HG03354 (cell line): ENCODE measurements around the gene ATP2A2.
"Not testable (repeated sequence)": the region's sequence is repeated elsewhere in the genome, so short reads cannot be mapped to it uniquely, and the experiment has no call there.

ENCODE experiments used
- ATAC-seq: cut with Tn5 transposase; IDR thresholded peaks from one replicate; pipeline ENCODE4 v1.9.1; 2021; ENCODE audit warnings: mild to moderate bottlenecking; ENCODE audit not compliant: unreplicated experiment, poor library complexity, severe bottlenecking

Gene ATP2A2

GRCh38 chr12:110280779-110281548, at the start of gene ATP2A2:
Gene ATP2A2, plus strand, starts transcription at chr12:110281247. Its CDS starts 543 bp downstream, at chr12:110281790.
- ATAC-seq: peak; percentile 77

GRCh38 chr12:110233212-110233903, 47.7 kb upstream of the ATP2A2 start:
- no peak for ATAC-seq

GRCh38 chr12:110234331-110234751, 46.7 kb upstream of the ATP2A2 start:
- no peak for ATAC-seq

- no peak for ATAC-seq
These were observed 46.3 kb upstream of the ATP2A2 start for GRCh38 chr12:110234755-110235154.

- no peak for ATAC-seq
These were observed 45.7 kb upstream of the ATP2A2 start for GRCh38 chr12:110235383-110235782.

- no peak for ATAC-seq
These were observed 37.8 kb upstream of the ATP2A2 start for GRCh38 chr12:110243227-110243626.

GRCh38 chr12:110244372-110244771, 36.7 kb upstream of the ATP2A2 start:
- no peak for ATAC-seq

GRCh38 chr12:110244829-110245228, 36.2 kb upstream of the ATP2A2 start:
- no peak for ATAC-seq

GRCh38 chr12:110245369-110245772, 35.7 kb upstream of the ATP2A2 start:
- ATAC-seq: no peak

- ATAC-seq: no peak
These were observed 34.3 kb upstream of the ATP2A2 start for GRCh38 chr12:110246636-110247339.

- no peak for ATAC-seq
These were observed 33.5 kb upstream of the ATP2A2 start for GRCh38 chr12:110247340-110248095.

- ATAC-seq: no peak
These were observed 33.0 kb upstream of the ATP2A2 start for GRCh38 chr12:110248096-110248447.

GRCh38 chr12:110249105-110249504, 31.9 kb upstream of the ATP2A2 start:
- no peak for ATAC-seq

GRCh38 chr12:110249716-110250225, 31.3 kb upstream of the ATP2A2 start:
- ATAC-seq: no peak

- ATAC-seq: no peak
These were observed 29.7 kb upstream of the ATP2A2 start for GRCh38 chr12:110251381-110251780.

GRCh38 chr12:110252716-110253115, 28.3 kb upstream of the ATP2A2 start:
- no peak for ATAC-seq

GRCh38 chr12:110253176-110253575, 27.9 kb upstream of the ATP2A2 start:
- no peak for ATAC-seq

GRCh38 chr12:110254971-110255540, 26.0 kb upstream of the ATP2A2 start:
- ATAC-seq: no peak

- ATAC-seq: not testable (repeated sequence)
These were observed 25.1 kb upstream of the ATP2A2 start for GRCh38 chr12:110255890-110256456.
